CD14-positive monocyte (primary cell): ENCODE results near the gene ALAS1. TPM values are rescaled to one million over a fixed set of nuclear protein-coding genes. Genes with fewer than 3 reads are reported as not detected.

ENCODE experiments used
- DNase-seq, 3 donors: peaks; one replicate each; pipeline ENCODE4 v3.0.0-alpha.2; 2011 to 2022
- H2AFZ ChIP-seq: 2 replicates; pipeline ENCODE4 v1.6.0; 2012; ENCODE audit warnings: mild to moderate bottlenecking, low read depth, low read length, inconsistent platforms; ENCODE audit not compliant: insufficient read depth, poor library complexity, severe bottlenecking
- H3K27ac ChIP-seq, 2 donors: 1 replicate in 1 of 2; 2 replicates in 1 of 2; pipeline ENCODE4 v1.5.1; 2012 to 2013; ENCODE audit warnings: low read length in 2 of 2, control low read depth in 1 of 2, inconsistent platforms in 1 of 2, low read depth in 1 of 2, mild to moderate bottlenecking in 1 of 2
- H3K27me3 ChIP-seq, 2 donors: one replicate each; pipeline versions ENCODE4 v1.6.0 to v1.6.1; 2011 to 2013; ENCODE audit warnings: low read length in 2 of 2; ENCODE audit not compliant: control insufficient read depth in 2 of 2, insufficient read depth in 2 of 2
- H3K36me3 ChIP-seq, 2 donors: replicated peaks in 1 of 2; 1 replicate in 1 of 2; 2 replicates in 1 of 2; pipeline versions ENCODE4 v1.5.1 to v1.6.1; 2012 to 2013; ENCODE audit warnings: low read length in 2 of 2, control low read depth in 1 of 2, inconsistent platforms in 1 of 2, mild to moderate bottlenecking in 1 of 2; ENCODE audit not compliant: insufficient read depth in 2 of 2, control insufficient read depth in 1 of 2
- H3K4me1 ChIP-seq, 2 donors: 1 replicate in 1 of 2; 2 replicates in 1 of 2; pipeline versions ENCODE4 v1.5.1 to v1.6.1; 2012 to 2013; ENCODE audit warnings: low read length in 2 of 2, control low read depth in 1 of 2, inconsistent platforms in 1 of 2, mild to moderate bottlenecking in 1 of 2, moderate library complexity in 1 of 2; ENCODE audit not compliant: insufficient read depth in 2 of 2, control insufficient read depth in 1 of 2
- H3K4me2 ChIP-seq: replicated peaks from 2 replicates; pipeline ENCODE3; 2012; ENCODE audit warnings: low read length, moderate library complexity, mild to moderate bottlenecking; ENCODE audit not compliant: poor library complexity, severe bottlenecking; ENCODE audit errors: extremely low read depth
- H3K4me3 ChIP-seq, 3 experiments: fragments of 200-600 bp in 1 of 3; sonication (generic) in 1 of 3; replicated peaks in 1 of 3; 1 replicate in 2 of 3; 2 replicates in 1 of 3; pipeline ENCODE4 v1.5.1; 2011 to 2013; ENCODE audit warnings: low read length in 3 of 3, mild to moderate bottlenecking in 3 of 3, control low read depth in 2 of 3, low read depth in 2 of 3, inconsistent platforms in 1 of 3, moderate library complexity in 1 of 3
- H3K79me2 ChIP-seq: 2 replicates; pipeline ENCODE4 v1.6.0; 2012; ENCODE audit warnings: mild to moderate bottlenecking, control low read depth, inconsistent platforms, low read length, moderate library complexity; ENCODE audit not compliant: insufficient read depth
- H3K9ac ChIP-seq: 2 replicates; pipeline ENCODE4 v1.6.0; 2017; ENCODE audit warnings: low read length, mild to moderate bottlenecking; ENCODE audit not compliant: insufficient read depth, poor library complexity, severe bottlenecking
- H3K9me3 ChIP-seq, 2 donors: replicated peaks in 1 of 2; 1 replicate in 1 of 2; 2 replicates in 1 of 2; pipeline versions ENCODE4 v1.5.1 to v1.6.1; 2012 to 2013; ENCODE audit warnings: low read length in 2 of 2, control low read depth in 1 of 2; ENCODE audit not compliant: control insufficient read depth in 1 of 2, insufficient read depth in 1 of 2
- H4K20me1 ChIP-seq: 2 replicates; pipeline ENCODE4 v1.6.0; 2012; ENCODE audit warnings: mild to moderate bottlenecking, low read length, control low read depth, moderate library complexity; ENCODE audit not compliant: insufficient read depth
- H3K27ac Mint-ChIP-seq, 7 donors: one replicate each; pipeline ENCODE4 v1.8.0; 2020; ENCODE audit warnings: mild to moderate bottlenecking in 7 of 7, mixed read lengths in 7 of 7, moderate library complexity in 6 of 7, inconsistent platforms in 2 of 7
- H3K27me3 Mint-ChIP-seq, 3 donors: one replicate each; pipeline ENCODE4 v1.8.0; 2021 to 2022; ENCODE audit warnings: low read depth in 3 of 3, mild to moderate bottlenecking in 3 of 3, mixed read lengths in 3 of 3, moderate library complexity in 3 of 3, inconsistent platforms in 1 of 3
- H3K36me3 Mint-ChIP-seq, 2 donors: one replicate each; pipeline ENCODE4 v1.8.0; 2020; ENCODE audit warnings: mixed read lengths in 2 of 2, inconsistent platforms in 1 of 2, mild to moderate bottlenecking in 1 of 2
- H3K4me1 Mint-ChIP-seq: one replicate; pipeline ENCODE4 v1.8.0; 2020; ENCODE audit warnings: mild to moderate bottlenecking, mixed read lengths
- H3K4me3 Mint-ChIP-seq, 2 donors: one replicate each; pipeline ENCODE4 v1.8.0; 2020; ENCODE audit warnings: mild to moderate bottlenecking in 2 of 2, mixed read lengths in 2 of 2, moderate library complexity in 1 of 2
- H3K9me3 Mint-ChIP-seq, 7 donors: one replicate each; pipeline ENCODE4 v1.8.0; 2020 to 2022; ENCODE audit warnings: mixed read lengths in 7 of 7, mild to moderate bottlenecking in 6 of 7, moderate library complexity in 6 of 7, inconsistent platforms in 2 of 7
- WGBS: methylation state at CpG from one replicate; pipeline ENCODE4 v1.1.5; 2013; ENCODE audit warnings: missing lambda C conversion rate; ENCODE audit not compliant: insufficient coverage; 5-methylcytosine and 5-hydroxymethylcytosine counted together
- intact Hi-C, 2 donors: fragments of 100-400 bp; cut with micrococcal nuclease; formaldehyde crosslinking; loops; one replicate each; pipeline versions ENCODE4 v1.15.0 to v1.15.1; 2023
- polyA plus RNA-seq, 3 donors: library from polyadenylated mRNA; depleted of rRNA in 1 of 3; unstranded in 2 of 3; stranded (reverse) in 1 of 3; fragments of 300-500 nt in 2 of 3; fragments of >200 nt in 1 of 3; fragmentation: Illumina TruSeq in 2 of 3; gene quantifications; 1 replicate in 2 of 3; 2 replicates in 1 of 3; pipeline ENCODE4 v1.2.3, GENCODE V29; 2012 to 2021
- TF ChIP-seq, protein P1 (sequence below): fragments of 200-600 bp; IDR thresholded peaks from one replicate; pipeline ENCODE4 v1.8.0; 2022; ENCODE audit warnings: antibody characterized with exemption, mild to moderate bottlenecking

Gene ALAS1
- polyA plus RNA-seq, 3 donors, result 20.9 to 84.7 (median 38.7) TPM

DNA sequence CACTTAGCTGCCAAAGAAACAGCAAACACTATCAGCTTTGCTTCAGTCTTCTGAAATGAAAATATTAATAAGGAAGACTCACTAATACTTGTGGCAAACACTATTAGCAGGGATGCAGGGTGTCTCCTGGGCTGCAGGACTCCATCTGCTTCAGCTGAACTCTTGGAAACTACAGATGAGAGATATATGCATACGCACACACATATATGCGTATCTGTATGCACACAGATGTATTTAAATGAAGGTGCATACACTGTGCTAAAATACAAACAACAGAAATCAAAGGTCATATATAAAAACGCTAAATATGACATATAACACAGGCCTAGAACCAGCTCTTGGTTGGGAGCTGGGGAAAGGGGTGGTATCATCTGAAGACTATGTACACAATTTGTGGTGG is 58.2 kb downstream of the ALAS1 start:
- H3K9me3 Mint-ChIP-seq, result peaks cover 0 to 3% (median 0%) of the 10 kb centered on the region in 7 donors
- Histone ChIP-seq H3K4me3 (no peak overlapping the region), H3K9ac (no peak overlapping the region), H3K4me2 (no peak overlapping the region), H4K20me1 (peaks cover 90% of the 10 kb centered on the region), H3K79me2 (peaks cover 69% of the 10 kb centered on the region), H3K4me1 (peaks cover 18 to 21% of the 10 kb centered on the region in 2 donors), H3K27me3 (no peaks in the 10 kb centered on the region), H3K36me3 (peaks cover 75 to 93% of the 10 kb centered on the region in 2 donors), H3K9me3 (no peaks in the 10 kb centered on the region), H3K27ac (peak overlapping the region in 1 of 2 donors; percentile 40), H2AFZ (no peak overlapping the region)
- no peaks in the 10 kb centered on the region for H3K27me3 Mint-ChIP-seq
- H3K4me1 Mint-ChIP-seq, result peaks cover 26% of the 10 kb centered on the region
- H3K4me3 Mint-ChIP-seq, result no peak overlapping the region
- intact Hi-C loops, result no loop called here
- WGBS, result no CpG with 5 or more reads among the region's 3 CpGs
- peaks cover 76 to 98% of the 10 kb centered on the region in 2 donors for H3K36me3 Mint-ChIP-seq
- TF ChIP-seq, protein P1, sequence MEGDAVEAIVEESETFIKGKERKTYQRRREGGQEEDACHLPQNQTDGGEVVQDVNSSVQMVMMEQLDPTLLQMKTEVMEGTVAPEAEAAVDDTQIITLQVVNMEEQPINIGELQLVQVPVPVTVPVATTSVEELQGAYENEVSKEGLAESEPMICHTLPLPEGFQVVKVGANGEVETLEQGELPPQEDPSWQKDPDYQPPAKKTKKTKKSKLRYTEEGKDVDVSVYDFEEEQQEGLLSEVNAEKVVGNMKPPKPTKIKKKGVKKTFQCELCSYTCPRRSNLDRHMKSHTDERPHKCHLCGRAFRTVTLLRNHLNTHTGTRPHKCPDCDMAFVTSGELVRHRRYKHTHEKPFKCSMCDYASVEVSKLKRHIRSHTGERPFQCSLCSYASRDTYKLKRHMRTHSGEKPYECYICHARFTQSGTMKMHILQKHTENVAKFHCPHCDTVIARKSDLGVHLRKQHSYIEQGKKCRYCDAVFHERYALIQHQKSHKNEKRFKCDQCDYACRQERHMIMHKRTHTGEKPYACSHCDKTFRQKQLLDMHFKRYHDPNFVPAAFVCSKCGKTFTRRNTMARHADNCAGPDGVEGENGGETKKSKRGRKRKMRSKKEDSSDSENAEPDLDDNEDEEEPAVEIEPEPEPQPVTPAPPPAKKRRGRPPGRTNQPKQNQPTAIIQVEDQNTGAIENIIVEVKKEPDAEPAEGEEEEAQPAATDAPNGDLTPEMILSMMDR, result no peak
- peak overlapping the region in 1 of 7 donors; percentile 30 for H3K27ac Mint-ChIP-seq
- no peak for DNase-seq

- peaks cover 93% of the 10 kb centered on the region for H4K20me1 ChIP-seq
- peaks cover 18 to 21% of the 10 kb centered on the region in 2 donors for H3K4me1 ChIP-seq
- no peak overlapping the region for H3K4me2 ChIP-seq
- H3K9ac ChIP-seq, result no peak overlapping the region
- no peak overlapping the region for H2AFZ ChIP-seq
- Mint-ChIP-seq H3K27me3 (no peaks in the 10 kb centered on the region), H3K27ac (peak overlapping the region in 1 of 7 donors; percentile 26), H3K4me3 (no peak overlapping the region), H3K4me1 (peaks cover 26% of the 10 kb centered on the region), H3K36me3 (peaks cover 78 to 98% of the 10 kb centered on the region in 2 donors), H3K9me3 (peaks cover 0 to 3% (median 0%) of the 10 kb centered on the region in 7 donors)
- intact Hi-C loops, result no loop called here
- peaks cover 78 to 93% of the 10 kb centered on the region in 2 donors for H3K36me3 ChIP-seq
- 100% methylated on average over 4 of the region's 4 CpGs for WGBS
- no peaks in the 10 kb centered on the region for H3K27me3 ChIP-seq
- no peak overlapping the region for H3K4me3 ChIP-seq
- TF ChIP-seq, protein P1, result no peak
- H3K27ac ChIP-seq, result peak overlapping the region in 1 of 2 donors; percentile 40
- H3K79me2 ChIP-seq, result peaks cover 69% of the 10 kb centered on the region
- no peak for DNase-seq
- H3K9me3 ChIP-seq, result no peaks in the 10 kb centered on the region
Observed at GRCh38 chr3:52256622-52257021, 58.7 kb downstream of the ALAS1 start.
